Measurements from ENCODE around the gene NPS.

The NPS gene

GRCh38 chr10:127536972-127537760 lies 11.9 kb upstream of the NPS start:
- no peak overlapping the region for H3K4me3 Mint-ChIP-seq
- no peak overlapping the region for H3K27ac Mint-ChIP-seq
- ATAC-seq (no peak), DNase-seq (ENCODE audit: low spot score in 2 of 2) (no peak)
- no peaks in the 10 kb centered on the region for H3K9me3 Mint-ChIP-seq
- H3K4me1 Mint-ChIP-seq: no peaks in the 10 kb centered on the region
- no peaks in the 10 kb centered on the region for H3K36me3 Mint-ChIP-seq

GRCh38 chr10:127537924-127538323 lies 11.2 kb upstream of the NPS start:
- no peak for ATAC-seq
- Mint-ChIP-seq H3K4me1 (no peaks in the 10 kb centered on the region), H3K36me3 (no peaks in the 10 kb centered on the region), H3K9me3 (no peaks in the 10 kb centered on the region), H3K27ac (no peak overlapping the region), H3K4me3 (no peak overlapping the region)
- no peak for DNase-seq (ENCODE audit: low spot score in 2 of 2)

- Mint-ChIP-seq H3K27ac (no peak overlapping the region), H3K4me1 (no peaks in the 10 kb centered on the region), H3K4me3 (no peak overlapping the region), H3K9me3 (peaks cover 18% of the 10 kb centered on the region), H3K36me3 (no peaks in the 10 kb centered on the region)
- no peak for DNase-seq (ENCODE audit: low spot score in 2 of 2)
- no peak for ATAC-seq
Observed at GRCh38 chr10:127548022-127548421, 1.1 kb upstream of the NPS start.

GRCh38 chr10:127550861-127551260 lies 1.8 kb downstream of the NPS start:
- no peaks in the 10 kb centered on the region for H3K36me3 Mint-ChIP-seq
- H3K4me1 Mint-ChIP-seq: no peaks in the 10 kb centered on the region
- peaks cover 5% of the 10 kb centered on the region for H3K9me3 Mint-ChIP-seq
- ATAC-seq (no peak), DNase-seq (ENCODE audit: low spot score in 2 of 2) (no peak)
- no peak overlapping the region for H3K27ac Mint-ChIP-seq
- no peak overlapping the region for H3K4me3 Mint-ChIP-seq

- Mint-ChIP-seq H3K9me3 (no peaks in the 10 kb centered on the region), H3K36me3 (no peaks in the 10 kb centered on the region), H3K4me1 (no peaks in the 10 kb centered on the region), H3K27ac (no peak overlapping the region), H3K4me3 (no peak overlapping the region)
- no peak for ATAC-seq
- DNase-seq (ENCODE audit: low spot score in 2 of 2): no peak
Observed at GRCh38 chr10:127552446-127552845, 3.3 kb downstream of the NPS start.

GRCh38 chr10:127553417-127553816 lies 4.3 kb downstream of the NPS start:
- Mint-ChIP-seq H3K27ac (no peak overlapping the region), H3K4me1 (no peaks in the 10 kb centered on the region), H3K4me3 (no peak overlapping the region), H3K36me3 (no peaks in the 10 kb centered on the region), H3K9me3 (no peaks in the 10 kb centered on the region)
- DNase-seq (ENCODE audit: low spot score in 2 of 2): no peak
- ATAC-seq: no peak

GRCh38 chr10:127556916-127557315 lies 7.8 kb downstream of the NPS start:
- no peaks in the 10 kb centered on the region for H3K4me1 Mint-ChIP-seq
- no peak overlapping the region for H3K27ac Mint-ChIP-seq
- ATAC-seq: no peak
- no peak for DNase-seq (ENCODE audit: low spot score in 2 of 2)
- H3K36me3 Mint-ChIP-seq: no peaks in the 10 kb centered on the region
- no peak overlapping the region for H3K4me3 Mint-ChIP-seq
- no peaks in the 10 kb centered on the region for H3K9me3 Mint-ChIP-seq

GRCh38 chr10:127561647-127562046 lies 12.5 kb downstream of the NPS start:
- H3K9me3 Mint-ChIP-seq: no peaks in the 10 kb centered on the region
- H3K4me3 Mint-ChIP-seq: no peak overlapping the region
- ATAC-seq (no peak), DNase-seq (ENCODE audit: low spot score in 2 of 2) (no peak)
- no peaks in the 10 kb centered on the region for H3K4me1 Mint-ChIP-seq
- no peak overlapping the region for H3K27ac Mint-ChIP-seq
- no peaks in the 10 kb centered on the region for H3K36me3 Mint-ChIP-seq

GRCh38 chr10:127563718-127564553 lies 14.8 kb downstream of the NPS start:
- Mint-ChIP-seq H3K9me3 (no peaks in the 10 kb centered on the region), H3K4me3 (no peak overlapping the region), H3K27ac (no peak overlapping the region), H3K4me1 (no peaks in the 10 kb centered on the region), H3K36me3 (no peaks in the 10 kb centered on the region)
- DNase-seq (ENCODE audit: low spot score in 2 of 2) (peak in 1 of 2 donors; percentile 50), ATAC-seq (peak; percentile 57)

- ATAC-seq (no peak), DNase-seq (ENCODE audit: low spot score in 2 of 2) (no peak)
- H3K4me3 Mint-ChIP-seq: no peak overlapping the region
- no peak overlapping the region for H3K27ac Mint-ChIP-seq
- H3K9me3 Mint-ChIP-seq: no peaks in the 10 kb centered on the region
- no peaks in the 10 kb centered on the region for H3K4me1 Mint-ChIP-seq
- H3K36me3 Mint-ChIP-seq: no peaks in the 10 kb centered on the region
Observed at GRCh38 chr10:127564644-127565043, 15.5 kb downstream of the NPS start.

- no peaks in the 10 kb centered on the region for H3K36me3 Mint-ChIP-seq
- no peaks in the 10 kb centered on the region for H3K4me1 Mint-ChIP-seq
- no peak for DNase-seq (ENCODE audit: low spot score in 2 of 2)
- H3K9me3 Mint-ChIP-seq: no peaks in the 10 kb centered on the region
- no peak overlapping the region for H3K4me3 Mint-ChIP-seq
- no peak overlapping the region for H3K27ac Mint-ChIP-seq
- ATAC-seq: no peak
Observed at GRCh38 chr10:127565583-127565982, 16.5 kb downstream of the NPS start.

- ATAC-seq: no peak
- no peak for DNase-seq (ENCODE audit: low spot score in 2 of 2)
- no peaks in the 10 kb centered on the region for H3K36me3 Mint-ChIP-seq
- no peak overlapping the region for H3K27ac Mint-ChIP-seq
- no peaks in the 10 kb centered on the region for H3K4me1 Mint-ChIP-seq
- H3K9me3 Mint-ChIP-seq: peaks cover 9% of the 10 kb centered on the region
- H3K4me3 Mint-ChIP-seq: no peak overlapping the region
Observed at GRCh38 chr10:127569210-127569609, 20.1 kb downstream of the NPS start.

- H3K9me3 Mint-ChIP-seq: peaks cover 11% of the 10 kb centered on the region
- H3K4me3 Mint-ChIP-seq: no peak overlapping the region
- no peak overlapping the region for H3K27ac Mint-ChIP-seq
- H3K36me3 Mint-ChIP-seq: no peaks in the 10 kb centered on the region
- no peaks in the 10 kb centered on the region for H3K4me1 Mint-ChIP-seq
- no peak for ATAC-seq
- DNase-seq (ENCODE audit: low spot score in 2 of 2): no peak
Observed at GRCh38 chr10:127570036-127570435, 20.9 kb downstream of the NPS start.

GRCh38 chr10:127571386-127571785 lies 22.3 kb downstream of the NPS start:
- ATAC-seq (no peak), DNase-seq (ENCODE audit: low spot score in 2 of 2) (no peak)
- H3K4me1 Mint-ChIP-seq: no peaks in the 10 kb centered on the region
- no peaks in the 10 kb centered on the region for H3K36me3 Mint-ChIP-seq
- no peak overlapping the region for H3K27ac Mint-ChIP-seq
- H3K9me3 Mint-ChIP-seq: peaks cover 11% of the 10 kb centered on the region
- no peak overlapping the region for H3K4me3 Mint-ChIP-seq

GRCh38 chr10:127576051-127576450 lies 26.9 kb downstream of the NPS start:
- Mint-ChIP-seq H3K4me3 (no peak overlapping the region), H3K9me3 (peaks cover 11% of the 10 kb centered on the region), H3K4me1 (no peaks in the 10 kb centered on the region), H3K36me3 (no peaks in the 10 kb centered on the region), H3K27ac (no peak overlapping the region)
- ATAC-seq (no peak), DNase-seq (ENCODE audit: low spot score in 2 of 2) (no peak)

- Mint-ChIP-seq H3K27ac (no peak overlapping the region), H3K9me3 (peaks cover 11% of the 10 kb centered on the region), H3K4me3 (no peak overlapping the region), H3K36me3 (no peaks in the 10 kb centered on the region), H3K4me1 (no peaks in the 10 kb centered on the region)
- DNase-seq (ENCODE audit: low spot score in 2 of 2): no peak
- no peak for ATAC-seq
Observed at GRCh38 chr10:127576740-127577161, 27.6 kb downstream of the NPS start.
